ENCODE measurements around the gene BICD2.

DNA sequence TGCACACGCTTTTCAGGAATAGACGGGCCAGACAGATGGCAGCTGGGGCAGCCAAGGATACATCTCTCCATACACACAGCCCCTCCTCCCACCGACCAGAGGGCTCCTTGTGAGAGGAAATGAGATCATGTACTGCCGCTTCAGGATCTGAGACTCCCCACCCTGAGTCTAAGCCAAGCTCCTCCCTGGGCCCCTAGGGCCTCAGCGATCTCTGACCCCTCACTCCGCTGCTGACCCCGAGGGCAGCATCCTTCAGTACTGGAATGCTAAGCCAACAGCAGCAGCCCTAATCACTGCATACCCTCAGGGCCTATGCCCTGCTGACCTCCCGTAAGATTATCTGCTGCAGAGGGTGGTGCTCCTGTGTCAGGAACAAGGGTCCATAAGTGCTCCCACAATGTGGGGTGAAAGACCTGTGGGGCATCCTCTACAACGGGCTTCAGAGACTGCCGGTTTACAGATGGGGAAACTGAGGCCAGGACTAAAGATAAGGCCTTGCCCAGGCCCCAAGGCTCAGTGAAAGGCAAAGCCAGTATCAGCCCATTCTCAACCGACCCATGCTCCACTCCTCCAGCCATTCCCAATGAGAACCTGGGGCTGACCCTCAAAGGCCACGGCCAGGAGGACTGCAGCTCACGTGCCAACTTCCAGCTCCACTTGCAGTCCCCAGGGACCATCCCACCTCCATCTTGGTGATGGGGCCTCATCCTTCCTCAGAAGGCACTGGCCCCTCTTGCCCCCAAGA is 37.5 kb downstream of the BICD2 start:
- no peak for TF ChIP-seq POLR2A (IDR thresholded peaks at IDR 0.05)
- TF ChIP-seq, protein P1, sequence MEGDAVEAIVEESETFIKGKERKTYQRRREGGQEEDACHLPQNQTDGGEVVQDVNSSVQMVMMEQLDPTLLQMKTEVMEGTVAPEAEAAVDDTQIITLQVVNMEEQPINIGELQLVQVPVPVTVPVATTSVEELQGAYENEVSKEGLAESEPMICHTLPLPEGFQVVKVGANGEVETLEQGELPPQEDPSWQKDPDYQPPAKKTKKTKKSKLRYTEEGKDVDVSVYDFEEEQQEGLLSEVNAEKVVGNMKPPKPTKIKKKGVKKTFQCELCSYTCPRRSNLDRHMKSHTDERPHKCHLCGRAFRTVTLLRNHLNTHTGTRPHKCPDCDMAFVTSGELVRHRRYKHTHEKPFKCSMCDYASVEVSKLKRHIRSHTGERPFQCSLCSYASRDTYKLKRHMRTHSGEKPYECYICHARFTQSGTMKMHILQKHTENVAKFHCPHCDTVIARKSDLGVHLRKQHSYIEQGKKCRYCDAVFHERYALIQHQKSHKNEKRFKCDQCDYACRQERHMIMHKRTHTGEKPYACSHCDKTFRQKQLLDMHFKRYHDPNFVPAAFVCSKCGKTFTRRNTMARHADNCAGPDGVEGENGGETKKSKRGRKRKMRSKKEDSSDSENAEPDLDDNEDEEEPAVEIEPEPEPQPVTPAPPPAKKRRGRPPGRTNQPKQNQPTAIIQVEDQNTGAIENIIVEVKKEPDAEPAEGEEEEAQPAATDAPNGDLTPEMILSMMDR (IDR thresholded peaks at IDR 0.05) = no peak
- peak in 1 of 2 donors; percentile 11 for TF ChIP-seq EP300 (IDR thresholded peaks at IDR 0.05)

Data from tibial nerve (tissue), 4 donors.